CD14-positive monocyte (primary cell): Measurements from ENCODE around the gene GFRA4. TPM values are rescaled to one million over a fixed set of nuclear protein-coding genes. Genes with fewer than 3 reads are reported as not detected.

Experiments
- DNase-seq, 3 donors: peaks; one replicate each; pipeline ENCODE4 v3.0.0-alpha.2; 2011 to 2022
- H2AFZ ChIP-seq: 2 replicates; pipeline ENCODE4 v1.6.0; 2012; ENCODE audit warnings: mild to moderate bottlenecking, low read depth, low read length, inconsistent platforms; ENCODE audit not compliant: insufficient read depth, poor library complexity, severe bottlenecking
- H3K27ac ChIP-seq, 2 donors: 1 replicate in 1 of 2; 2 replicates in 1 of 2; pipeline ENCODE4 v1.5.1; 2012 to 2013; ENCODE audit warnings: low read length in 2 of 2, control low read depth in 1 of 2, inconsistent platforms in 1 of 2, low read depth in 1 of 2, mild to moderate bottlenecking in 1 of 2
- H3K27me3 ChIP-seq, 2 donors: one replicate each; pipeline versions ENCODE4 v1.6.0 to v1.6.1; 2011 to 2013; ENCODE audit warnings: low read length in 2 of 2; ENCODE audit not compliant: control insufficient read depth in 2 of 2, insufficient read depth in 2 of 2
- H3K36me3 ChIP-seq, 2 donors: replicated peaks in 1 of 2; 1 replicate in 1 of 2; 2 replicates in 1 of 2; pipeline versions ENCODE4 v1.5.1 to v1.6.1; 2012 to 2013; ENCODE audit warnings: low read length in 2 of 2, control low read depth in 1 of 2, inconsistent platforms in 1 of 2, mild to moderate bottlenecking in 1 of 2; ENCODE audit not compliant: insufficient read depth in 2 of 2, control insufficient read depth in 1 of 2
- H3K4me1 ChIP-seq, 2 donors: 1 replicate in 1 of 2; 2 replicates in 1 of 2; pipeline versions ENCODE4 v1.5.1 to v1.6.1; 2012 to 2013; ENCODE audit warnings: low read length in 2 of 2, control low read depth in 1 of 2, inconsistent platforms in 1 of 2, mild to moderate bottlenecking in 1 of 2, moderate library complexity in 1 of 2; ENCODE audit not compliant: insufficient read depth in 2 of 2, control insufficient read depth in 1 of 2
- H3K4me2 ChIP-seq: replicated peaks from 2 replicates; pipeline ENCODE3; 2012; ENCODE audit warnings: low read length, moderate library complexity, mild to moderate bottlenecking; ENCODE audit not compliant: poor library complexity, severe bottlenecking; ENCODE audit errors: extremely low read depth
- H3K4me3 ChIP-seq, 3 experiments: fragments of 200-600 bp in 1 of 3; sonication (generic) in 1 of 3; replicated peaks in 1 of 3; 1 replicate in 2 of 3; 2 replicates in 1 of 3; pipeline ENCODE4 v1.5.1; 2011 to 2013; ENCODE audit warnings: low read length in 3 of 3, mild to moderate bottlenecking in 3 of 3, control low read depth in 2 of 3, low read depth in 2 of 3, inconsistent platforms in 1 of 3, moderate library complexity in 1 of 3
- H3K79me2 ChIP-seq: 2 replicates; pipeline ENCODE4 v1.6.0; 2012; ENCODE audit warnings: mild to moderate bottlenecking, control low read depth, inconsistent platforms, low read length, moderate library complexity; ENCODE audit not compliant: insufficient read depth
- H3K9ac ChIP-seq: 2 replicates; pipeline ENCODE4 v1.6.0; 2017; ENCODE audit warnings: low read length, mild to moderate bottlenecking; ENCODE audit not compliant: insufficient read depth, poor library complexity, severe bottlenecking
- H3K9me3 ChIP-seq, 2 donors: replicated peaks in 1 of 2; 1 replicate in 1 of 2; 2 replicates in 1 of 2; pipeline versions ENCODE4 v1.5.1 to v1.6.1; 2012 to 2013; ENCODE audit warnings: low read length in 2 of 2, control low read depth in 1 of 2; ENCODE audit not compliant: control insufficient read depth in 1 of 2, insufficient read depth in 1 of 2
- H4K20me1 ChIP-seq: 2 replicates; pipeline ENCODE4 v1.6.0; 2012; ENCODE audit warnings: mild to moderate bottlenecking, low read length, control low read depth, moderate library complexity; ENCODE audit not compliant: insufficient read depth
- H3K27ac Mint-ChIP-seq, 7 donors: one replicate each; pipeline ENCODE4 v1.8.0; 2020; ENCODE audit warnings: mild to moderate bottlenecking in 7 of 7, mixed read lengths in 7 of 7, moderate library complexity in 6 of 7, inconsistent platforms in 2 of 7
- H3K27me3 Mint-ChIP-seq, 3 donors: one replicate each; pipeline ENCODE4 v1.8.0; 2021 to 2022; ENCODE audit warnings: low read depth in 3 of 3, mild to moderate bottlenecking in 3 of 3, mixed read lengths in 3 of 3, moderate library complexity in 3 of 3, inconsistent platforms in 1 of 3
- H3K36me3 Mint-ChIP-seq, 2 donors: one replicate each; pipeline ENCODE4 v1.8.0; 2020; ENCODE audit warnings: mixed read lengths in 2 of 2, inconsistent platforms in 1 of 2, mild to moderate bottlenecking in 1 of 2
- H3K4me1 Mint-ChIP-seq: one replicate; pipeline ENCODE4 v1.8.0; 2020; ENCODE audit warnings: mild to moderate bottlenecking, mixed read lengths
- H3K4me3 Mint-ChIP-seq, 2 donors: one replicate each; pipeline ENCODE4 v1.8.0; 2020; ENCODE audit warnings: mild to moderate bottlenecking in 2 of 2, mixed read lengths in 2 of 2, moderate library complexity in 1 of 2
- H3K9me3 Mint-ChIP-seq, 7 donors: one replicate each; pipeline ENCODE4 v1.8.0; 2020 to 2022; ENCODE audit warnings: mixed read lengths in 7 of 7, mild to moderate bottlenecking in 6 of 7, moderate library complexity in 6 of 7, inconsistent platforms in 2 of 7
- WGBS: methylation state at CpG from one replicate; pipeline ENCODE4 v1.1.5; 2013; ENCODE audit warnings: missing lambda C conversion rate; ENCODE audit not compliant: insufficient coverage; 5-methylcytosine and 5-hydroxymethylcytosine counted together
- intact Hi-C, 2 donors: fragments of 100-400 bp; cut with micrococcal nuclease; formaldehyde crosslinking; loops; one replicate each; pipeline versions ENCODE4 v1.15.0 to v1.15.1; 2023
- polyA plus RNA-seq, 3 donors: library from polyadenylated mRNA; depleted of rRNA in 1 of 3; unstranded in 2 of 3; stranded (reverse) in 1 of 3; fragments of 300-500 nt in 2 of 3; fragments of >200 nt in 1 of 3; fragmentation: Illumina TruSeq in 2 of 3; gene quantifications; 1 replicate in 2 of 3; 2 replicates in 1 of 3; pipeline ENCODE4 v1.2.3, GENCODE V29; 2012 to 2021
- TF ChIP-seq, protein P1 (sequence below): fragments of 200-600 bp; IDR thresholded peaks from one replicate; pipeline ENCODE4 v1.8.0; 2022; ENCODE audit warnings: antibody characterized with exemption, mild to moderate bottlenecking

Gene GFRA4
- polyA plus RNA-seq, 3 donors: not detected

DNA sequence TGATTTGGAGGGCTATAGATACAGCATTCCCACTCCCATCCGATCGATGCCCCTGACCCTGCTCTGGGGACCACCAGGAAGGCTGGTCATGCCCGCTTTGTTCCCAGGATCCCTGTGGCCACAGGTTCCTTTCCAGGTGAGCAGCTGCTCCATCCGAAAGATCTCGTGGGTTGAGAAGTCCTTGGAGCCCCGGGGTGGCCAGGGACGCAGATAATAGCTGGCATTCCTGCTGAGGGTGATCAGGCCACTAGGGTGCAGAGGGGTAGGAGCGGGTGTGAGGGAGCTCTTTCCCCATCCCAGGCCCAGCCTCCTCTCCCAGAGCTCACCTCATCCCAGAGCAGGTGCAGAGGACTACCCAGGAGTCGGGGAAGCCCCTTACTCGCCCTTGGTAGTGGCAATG, 11.2 kb upstream of the GFRA4 start:
- Mint-ChIP-seq H3K4me1 (peaks cover 9% of the 10 kb centered on the region), H3K4me3 (peak overlapping the region in 1 of 2 donors; percentile 70), H3K27ac (no peak overlapping the region), H3K9me3 (peaks cover 0 to 9% (median 2%) of the 10 kb centered on the region in 7 donors), H3K36me3 (peaks cover 0 to 3% of the 10 kb centered on the region in 2 donors), H3K27me3 (peaks cover 47 to 79% (median 66%) of the 10 kb centered on the region in 3 donors)
- 71% methylated on average over 7 of the region's 10 CpGs for WGBS
- H3K79me2 ChIP-seq: no peaks in the 10 kb centered on the region
- no peaks in the 10 kb centered on the region for H4K20me1 ChIP-seq
- intact Hi-C loops: no loop called here
- H3K36me3 ChIP-seq: no peaks in the 10 kb centered on the region
- no peak overlapping the region for H2AFZ ChIP-seq
- no peak overlapping the region for H3K4me3 ChIP-seq
- peaks cover 8 to 9% of the 10 kb centered on the region in 2 donors for H3K4me1 ChIP-seq
- no peaks in the 10 kb centered on the region for H3K9me3 ChIP-seq
- H3K4me2 ChIP-seq: no peak overlapping the region
- no peak for DNase-seq
- no peak overlapping the region for H3K27ac ChIP-seq
- H3K27me3 ChIP-seq: peaks cover 9 to 68% of the 10 kb centered on the region in 2 donors
- H3K9ac ChIP-seq: no peak overlapping the region
- TF ChIP-seq, protein P1, sequence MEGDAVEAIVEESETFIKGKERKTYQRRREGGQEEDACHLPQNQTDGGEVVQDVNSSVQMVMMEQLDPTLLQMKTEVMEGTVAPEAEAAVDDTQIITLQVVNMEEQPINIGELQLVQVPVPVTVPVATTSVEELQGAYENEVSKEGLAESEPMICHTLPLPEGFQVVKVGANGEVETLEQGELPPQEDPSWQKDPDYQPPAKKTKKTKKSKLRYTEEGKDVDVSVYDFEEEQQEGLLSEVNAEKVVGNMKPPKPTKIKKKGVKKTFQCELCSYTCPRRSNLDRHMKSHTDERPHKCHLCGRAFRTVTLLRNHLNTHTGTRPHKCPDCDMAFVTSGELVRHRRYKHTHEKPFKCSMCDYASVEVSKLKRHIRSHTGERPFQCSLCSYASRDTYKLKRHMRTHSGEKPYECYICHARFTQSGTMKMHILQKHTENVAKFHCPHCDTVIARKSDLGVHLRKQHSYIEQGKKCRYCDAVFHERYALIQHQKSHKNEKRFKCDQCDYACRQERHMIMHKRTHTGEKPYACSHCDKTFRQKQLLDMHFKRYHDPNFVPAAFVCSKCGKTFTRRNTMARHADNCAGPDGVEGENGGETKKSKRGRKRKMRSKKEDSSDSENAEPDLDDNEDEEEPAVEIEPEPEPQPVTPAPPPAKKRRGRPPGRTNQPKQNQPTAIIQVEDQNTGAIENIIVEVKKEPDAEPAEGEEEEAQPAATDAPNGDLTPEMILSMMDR: no peak

DNA sequence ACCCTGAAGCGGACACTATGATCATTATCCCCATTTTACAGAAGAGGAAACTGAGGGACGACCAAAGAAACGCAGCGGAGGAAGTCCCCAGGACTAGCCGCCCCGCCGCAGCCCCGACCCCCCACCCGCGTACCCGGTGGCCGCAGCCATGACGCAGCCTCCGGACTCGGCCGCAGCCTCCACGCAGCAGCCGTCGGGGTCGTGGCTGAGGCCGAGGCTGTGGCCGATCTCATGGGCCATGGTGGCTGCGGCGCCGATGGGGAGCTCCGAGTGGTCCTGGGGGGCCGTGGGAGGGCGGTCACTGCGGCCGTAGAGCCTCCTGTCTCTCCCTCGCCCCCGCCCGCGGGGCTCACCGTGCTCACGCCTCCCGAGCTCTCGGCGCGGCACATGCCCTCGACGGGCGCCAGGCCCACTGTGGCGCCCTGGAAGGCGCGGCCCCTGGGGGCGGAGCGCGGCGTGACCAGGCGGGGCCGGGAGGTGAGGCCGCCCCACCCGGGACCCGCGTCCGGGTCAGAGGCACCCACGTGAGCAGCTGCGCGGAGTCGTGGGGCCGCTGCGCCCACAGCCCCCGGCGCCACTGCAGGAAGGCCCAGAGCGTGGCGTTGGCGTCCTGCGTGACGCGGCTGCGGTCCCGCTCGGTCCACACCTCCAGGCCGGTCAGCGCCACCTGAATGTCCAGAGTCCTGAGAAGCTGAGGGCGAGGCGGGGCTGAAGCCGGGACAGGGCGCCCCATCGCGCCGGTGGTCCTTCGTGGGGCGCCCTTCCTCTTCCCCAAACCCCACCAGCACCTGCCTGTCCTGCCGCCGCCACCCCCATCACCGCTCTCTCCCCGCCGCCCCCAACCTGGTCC, 10.2 kb upstream of the GFRA4 start:
- Histone ChIP-seq H4K20me1 (no peaks in the 10 kb centered on the region), H2AFZ (no peak overlapping the region), H3K27ac (no peak overlapping the region), H3K9me3 (no peaks in the 10 kb centered on the region), H3K4me1 (peaks cover 8 to 9% of the 10 kb centered on the region in 2 donors), H3K36me3 (no peaks in the 10 kb centered on the region), H3K79me2 (no peaks in the 10 kb centered on the region), H3K4me3 (no peak overlapping the region), H3K9ac (no peak overlapping the region), H3K4me2 (no peak overlapping the region), H3K27me3 (peaks cover 9 to 66% of the 10 kb centered on the region in 2 donors)
- peaks cover 0 to 9% (median 2%) of the 10 kb centered on the region in 7 donors for H3K9me3 Mint-ChIP-seq
- peaks cover 9% of the 10 kb centered on the region for H3K4me1 Mint-ChIP-seq
- 38% methylated on average over 89 of the region's 90 CpGs for WGBS
- no peak for DNase-seq
- intact Hi-C loops: no loop called here
- H3K27ac Mint-ChIP-seq: no peak overlapping the region
- peaks cover 46 to 80% (median 69%) of the 10 kb centered on the region in 3 donors for H3K27me3 Mint-ChIP-seq
- H3K36me3 Mint-ChIP-seq: peaks cover 0 to 3% of the 10 kb centered on the region in 2 donors
- TF ChIP-seq, protein P1: no peak
- peak overlapping the region in 1 of 2 donors; percentile 84 for H3K4me3 Mint-ChIP-seq
